ENCODE measurements around the gene EFCC1. TPM values are rescaled to one million over a fixed set of nuclear protein-coding genes. Genes with fewer than 3 reads are reported as not detected.

The EFCC1 gene
- total RNA-seq: 1 to 10 TPM; 1.8 to 4.0 TPM

GRCh38 chr3:129001101-129001805 is at the start of gene EFCC1:
Gene EFCC1, plus strand, starts transcription at chr3:129001304. Its CDS starts 325 bp downstream, at chr3:129001629.
- no peaks in the 10 kb centered on the region for H3K9me3 ChIP-seq
- peak within 1 kb of the TSS in 1 of 2 donors; percentile 1 for H3K4me3 ChIP-seq
- DNase-seq (peak in 3 of 4 donors; percentile 45 to 53 (median 49)), ATAC-seq (peak; percentile 43)
- intact Hi-C loops (cut with DNase I): no loop called here
- H3K36me3 ChIP-seq (replicated peaks in 1 of 2; ENCODE audit: insufficient read depth in 1 of 2, low read depth in 2 of 2): no peaks in the 10 kb centered on the region
- peak within 1 kb of the TSS in 3 of 4 donors; percentile 22 to 58 (median 38) for H3K27ac ChIP-seq
- WGBS, 2 donors: 1 to 2% methylated on average over 16 to 72 of the region's 74 CpGs
- H3K4me1 ChIP-seq: peaks cover 31% of the 10 kb centered on the region
- H3K27me3 ChIP-seq: peaks cover 0 to 13% of the 10 kb centered on the region in 2 donors
- TF ChIP-seq POLR2A (IDR thresholded peaks at IDR 0.05) (peak in 1 of 3 donors; percentile 21), CTCF (IDR thresholded peaks at IDR 0.05) (no peak)

GRCh38 chr3:128956440-128956839 is 44.7 kb upstream of the EFCC1 start:
- WGBS, 2 donors: 90 to 96% methylated on average over 2 of the region's 2 CpGs
- intact Hi-C loops (cut with DNase I): no loop called here

GRCh38 chr3:128965280-128965679 is 35.8 kb upstream of the EFCC1 start:
- intact Hi-C loops (cut with DNase I): loop anchor here (5.0 kb wide), 1 partner anchor 282 kb away; the partner anchor contains the start of gene COPG1
- WGBS, 2 donors: 75 to 78% methylated on average over 9 of the region's 9 CpGs
- no peak for ATAC-seq

More at GRCh38 chr3:128956440-128956839, 44.7 kb upstream of the EFCC1 start:
- Histone ChIP-seq H3K27me3 (no peaks in the 10 kb centered on the region), H3K9me3 (no peaks in the 10 kb centered on the region), H3K27ac (no peak overlapping the region), H3K36me3 (replicated peaks in 1 of 2; ENCODE audit: insufficient read depth in 1 of 2, low read depth in 2 of 2) (no peaks in the 10 kb centered on the region), H3K4me3 (no peak overlapping the region), H3K4me1 (no peaks in the 10 kb centered on the region)
- no peak for TF ChIP-seq POLR2A (IDR thresholded peaks at IDR 0.05)
- TF ChIP-seq CTCF (IDR thresholded peaks at IDR 0.05): no peak
- DNase-seq (no peak), ATAC-seq (no peak)

GRCh38 chr3:128965818-128966217 is 35.3 kb upstream of the EFCC1 start:
- ATAC-seq (no peak), DNase-seq (no peak)
- Histone ChIP-seq H3K4me1 (no peaks in the 10 kb centered on the region), H3K27ac (no peak overlapping the region), H3K27me3 (no peaks in the 10 kb centered on the region), H3K4me3 (no peak overlapping the region), H3K9me3 (no peaks in the 10 kb centered on the region), H3K36me3 (replicated peaks in 1 of 2; ENCODE audit: insufficient read depth in 1 of 2, low read depth in 2 of 2) (no peaks in the 10 kb centered on the region)
- intact Hi-C loops (cut with DNase I): loop anchor here (5.0 kb wide), 1 partner anchor 281 kb away; the partner anchor contains the start of gene COPG1
- WGBS, 2 donors: 76 to 78% methylated on average over 3 of the region's 3 CpGs
- no peak for TF ChIP-seq POLR2A (IDR thresholded peaks at IDR 0.05)
- TF ChIP-seq CTCF (IDR thresholded peaks at IDR 0.05): no peak

More at GRCh38 chr3:128965280-128965679, 35.8 kb upstream of the EFCC1 start:
- Histone ChIP-seq H3K36me3 (replicated peaks in 1 of 2; ENCODE audit: insufficient read depth in 1 of 2, low read depth in 2 of 2) (no peaks in the 10 kb centered on the region), H3K4me1 (no peaks in the 10 kb centered on the region), H3K9me3 (no peaks in the 10 kb centered on the region), H3K27me3 (no peaks in the 10 kb centered on the region), H3K4me3 (no peak overlapping the region), H3K27ac (no peak overlapping the region)
- no peak for DNase-seq
- TF ChIP-seq CTCF (IDR thresholded peaks at IDR 0.05) (no peak), POLR2A (IDR thresholded peaks at IDR 0.05) (no peak)
